Spleen (tissue), 11 donors: Measurements from ENCODE around the gene ATP6V0E1. TPM values are rescaled to one million over a fixed set of nuclear protein-coding genes. Genes with fewer than 3 reads are reported as not detected.

Source experiments
- DNase-seq: peaks from one replicate; pipeline ENCODE4 v3.0.0-alpha.2; 2020
- H3K27ac ChIP-seq, 8 donors: fragments of 200-600 bp; sonication (generic) in 7 of 8; 1 replicate in 4 of 8; 2 replicates in 4 of 8; pipeline versions ENCODE4 v1.5.0 to v1.8.0; 2016 to 2021; ENCODE audit warnings: inconsistent platforms in 4 of 8, mild to moderate bottlenecking in 4 of 8, moderate library complexity in 1 of 8
- H3K27me3 ChIP-seq, 7 donors: fragments of 200-600 bp; sonication (generic) in 6 of 7; replicated peaks in 1 of 7; 1 replicate in 4 of 7; 2 replicates in 3 of 7; pipeline versions ENCODE4 v1.5.0 to v1.8.0; 2016 to 2021; ENCODE audit warnings: inconsistent platforms in 3 of 7, mild to moderate bottlenecking in 1 of 7
- H3K36me3 ChIP-seq, 6 donors: fragments of 200-600 bp; sonication (generic) in 5 of 6; 1 replicate in 4 of 6; 2 replicates in 2 of 6; pipeline versions ENCODE4 v1.5.0 to v1.8.0; 2016 to 2021; ENCODE audit warnings: inconsistent platforms in 2 of 6
- H3K4me1 ChIP-seq, 6 donors: fragments of 200-600 bp; sonication (generic) in 5 of 6; 1 replicate in 3 of 6; 2 replicates in 3 of 6; pipeline versions ENCODE4 v1.5.0 to v1.8.0; 2016 to 2021; ENCODE audit warnings: inconsistent platforms in 3 of 6
- H3K4me3 ChIP-seq, 8 donors: fragments of 200-600 bp; sonication (generic) in 7 of 8; 1 replicate in 4 of 8; 2 replicates in 4 of 8; pipeline versions ENCODE4 v1.5.0 to v1.8.0; 2016 to 2021; ENCODE audit warnings: inconsistent platforms in 4 of 8, mild to moderate bottlenecking in 4 of 8, moderate library complexity in 2 of 8
- H3K9me3 ChIP-seq, 8 donors: fragments of 200-600 bp; sonication (generic) in 7 of 8; 1 replicate in 4 of 8; 2 replicates in 4 of 8; pipeline versions ENCODE4 v1.5.0 to v1.8.0; 2016 to 2021; ENCODE audit warnings: inconsistent platforms in 4 of 8
- CTCF ChIP-seq, 11 experiments: fragments of 200-600 bp in 7 of 11; fragments of 450-650 bp in 4 of 11; sonication (generic) in 4 of 11; IDR thresholded peaks in 8 of 11; conservative IDR thresholded peaks in 3 of 11; 1 replicate in 7 of 11; 2 replicates in 4 of 11; pipeline versions ENCODE4 v1.4.0 to v1.8.0; 2016 to 2021; ENCODE audit warnings: antibody characterized with exemption in 11 of 11, inconsistent platforms in 4 of 11, mild to moderate bottlenecking in 1 of 11
- POLR2A ChIP-seq, 3 donors: fragments of 450-650 bp; IDR thresholded peaks; one replicate each; pipeline ENCODE4 v1.5.1; 2017; ENCODE audit warnings: antibody characterized with exemption in 3 of 3, mild to moderate bottlenecking in 1 of 3
- POLR2AphosphoS5 ChIP-seq, 3 donors: sonication (generic); formaldehyde crosslinking; IDR thresholded peaks; one replicate each; pipeline ENCODE4 v1.5.1; 2017; ENCODE audit warnings: antibody characterized with exemption in 3 of 3
- WGBS, 5 donors: extraction: QIAGEN DNeasy Blood & Tissue Kit in 3 of 5; methylation state at CpG; one replicate each; pipeline versions ENCODE4 v1.1.5 to v1.1.7; 2013 to 2018; 5-methylcytosine and 5-hydroxymethylcytosine counted together
- intact Hi-C: fragments of 100-400 bp; cut with DNase I; formaldehyde crosslinking; loops from one replicate; pipeline ENCODE4 v1.15.0; 2023; ENCODE audit warnings: low total_unique reads
- polyA plus RNA-seq, 3 donors: library from polyadenylated mRNA; stranded (reverse); fragments of 200-250 nt; gene quantifications; one replicate each; pipeline ENCODE4 v1.2.1, GENCODE V29; 2013
- total RNA-seq, 7 donors: library from RNA; depleted of rRNA in 3 of 7; stranded (reverse); fragments of >200 nt in 3 of 7; fragmentation: NEBNext Ultra II Directional in 4 of 7; extraction: Animal tissue kit (Norgen Biotek cat#: 25700) in 4 of 7; gene quantifications; one replicate each; pipeline versions ENCODE4 v1.1.0 to v1.2.1, GENCODE V29; 2016 to 2021
- donor health status: healthy with polysubstance abuse.
- donor health status: DM: no; HTN: no; CAD: no; lungs with moderate emphysema.
- donor health status: DM: no; HTN: no; CAD: no.
- donor health status: Bipolar disorder and iron deficiency.
- donor health status: healthy.
- donor health status: DM: no; HTN: no; CAD: no.
- donor health status: DM: yes; HTN: yes; CAD: no.

The ATP6V0E1 gene
- total and polyA plus RNA-seq, 10 donors, result 185 to 314 (median 212) TPM

DNA sequence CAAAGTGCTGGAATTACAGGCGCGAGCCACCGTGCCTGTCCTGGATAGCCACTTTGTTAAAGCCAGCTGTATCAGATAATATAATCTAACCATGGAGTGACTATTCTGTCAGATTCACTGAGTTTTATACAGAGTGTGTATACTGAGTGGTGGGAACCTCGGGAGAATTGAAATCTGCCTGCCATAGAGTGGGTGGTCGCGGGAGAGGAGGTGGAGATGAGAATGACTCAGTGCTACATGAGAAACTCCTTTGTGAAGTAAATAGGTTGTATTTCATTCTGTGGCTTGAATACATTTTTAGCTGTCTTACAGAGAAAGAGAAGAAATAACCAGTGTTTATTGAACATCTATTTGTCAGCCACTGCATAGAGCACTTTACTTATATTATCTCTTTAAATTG, 26.4 kb downstream of the ATP6V0E1 start:
- Histone ChIP-seq H3K4me1 (peaks cover 9 to 99% (median 76%) of the 10 kb centered on the region in 6 donors), H3K27ac (peak overlapping the region in 4 of 8 donors; percentile 9 to 90 (median 74))
- intact Hi-C loops, result no loop called here

DNA sequence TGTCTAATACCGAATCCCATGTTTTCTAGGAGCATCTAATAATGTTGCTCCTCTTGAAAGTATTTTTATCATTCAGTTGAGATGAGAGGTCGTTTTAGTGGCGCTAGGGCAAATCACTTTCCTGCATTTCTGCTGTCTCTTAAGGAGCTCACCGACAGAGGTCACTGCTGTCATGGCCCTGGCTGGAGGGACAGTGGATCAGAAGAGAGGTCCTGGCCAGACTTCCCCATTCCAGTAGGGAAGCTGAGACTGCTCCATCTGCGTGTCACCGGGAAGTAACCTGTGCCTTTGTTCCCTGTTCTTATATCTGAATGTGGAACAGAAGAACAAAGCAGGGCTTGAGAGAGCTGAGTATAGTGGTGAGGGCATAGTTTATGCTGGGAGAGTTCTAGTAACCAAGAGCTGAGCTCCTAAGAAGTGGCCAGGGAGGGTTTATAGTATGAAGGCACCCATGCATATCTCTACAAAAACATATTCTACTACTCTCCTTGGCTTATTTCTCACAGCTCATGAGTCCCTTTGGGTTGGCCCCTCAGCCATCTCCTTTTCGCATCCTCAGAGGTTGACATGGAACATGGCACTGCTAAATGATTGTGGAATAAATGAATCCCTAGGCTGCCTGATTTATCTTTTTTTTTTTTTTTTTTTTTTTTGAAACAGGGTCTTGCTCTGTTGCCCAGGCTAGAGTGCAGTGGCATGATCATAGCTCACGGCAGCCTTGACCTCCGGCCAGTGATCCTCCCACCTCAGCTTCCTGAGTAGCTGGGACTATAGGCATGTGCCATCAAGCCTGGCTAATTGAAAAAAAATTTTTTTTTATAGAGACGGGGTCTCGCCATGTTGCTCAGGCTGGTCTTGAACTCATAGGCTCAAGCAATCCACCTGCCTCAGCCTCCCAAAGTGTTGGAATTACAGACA, 27.2 kb downstream of the ATP6V0E1 start:
- Histone ChIP-seq H3K9me3 (no peaks in the 10 kb centered on the region), H3K27ac (peak overlapping the region in 4 of 8 donors; percentile 27 to 90 (median 74)), H3K36me3 (peaks cover 0 to 4% (median 0%) of the 10 kb centered on the region in 6 donors), H3K27me3 (no peaks in the 10 kb centered on the region), H3K4me1 (peaks cover 13 to 100% (median 82%) of the 10 kb centered on the region in 6 donors), H3K4me3 (no peak overlapping the region)
- DNase-seq, result no peak
- TF ChIP-seq POLR2A (IDR thresholded peaks at IDR 0.05) (no peak), CTCF (IDR thresholded peaks at IDR 0.05 in 8 of 11, conservative IDR thresholded peaks at IDR 0.05 in 3 of 11) (peak in 8 of 11 experiments; percentile 19 to 41 (median 34)), POLR2AphosphoS5 (IDR thresholded peaks at IDR 0.05) (peak in 1 of 3 donors; percentile 65)
- 70 to 79% (median 71%) methylated on average over 11 of the region's 11 CpGs for WGBS, 5 donors
- intact Hi-C loops, result no loop called here

More for the DNA sequence above, 26.4 kb downstream of the ATP6V0E1 start:
- no peaks in the 10 kb centered on the region for H3K9me3 ChIP-seq
- H3K36me3 ChIP-seq, result peaks cover 0 to 4% (median 0%) of the 10 kb centered on the region in 6 donors
- no peak for DNase-seq
- H3K4me3 ChIP-seq, result no peak overlapping the region
- TF ChIP-seq POLR2A (IDR thresholded peaks at IDR 0.05), result no peak
- no peak for TF ChIP-seq CTCF (IDR thresholded peaks at IDR 0.05 in 8 of 11, conservative IDR thresholded peaks at IDR 0.05 in 3 of 11)
- no peak for TF ChIP-seq POLR2AphosphoS5 (IDR thresholded peaks at IDR 0.05)
- no peaks in the 10 kb centered on the region for H3K27me3 ChIP-seq
- WGBS, 5 donors, result 80 to 89% (median 86%) methylated on average over 6 of the region's 6 CpGs

DNA sequence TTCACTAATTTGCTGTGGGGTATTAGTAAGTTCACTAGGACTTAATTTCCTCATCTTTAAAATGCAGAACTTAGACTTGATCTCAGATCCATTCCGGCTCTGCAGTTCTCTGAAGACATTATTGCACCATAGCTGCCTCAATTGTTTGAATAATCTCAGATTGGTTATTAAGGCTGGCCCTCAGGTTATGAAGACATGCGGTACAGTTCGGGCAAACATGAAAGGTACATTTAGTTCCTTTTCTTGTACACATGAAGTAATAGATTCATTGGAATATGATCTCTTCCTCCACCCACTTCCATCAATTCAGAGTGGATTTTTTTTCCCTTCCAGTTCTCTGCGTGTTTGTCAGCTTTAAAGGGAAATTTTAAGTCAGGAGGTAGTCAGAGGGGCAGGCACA, 28.0 kb downstream of the ATP6V0E1 start:
- intact Hi-C loops, result no loop called here
- TF ChIP-seq POLR2A (IDR thresholded peaks at IDR 0.05) (no peak), CTCF (IDR thresholded peaks at IDR 0.05 in 8 of 11, conservative IDR thresholded peaks at IDR 0.05 in 3 of 11) (no peak), POLR2AphosphoS5 (IDR thresholded peaks at IDR 0.05) (no peak)
- Histone ChIP-seq H3K9me3 (no peaks in the 10 kb centered on the region), H3K27me3 (no peaks in the 10 kb centered on the region), H3K4me3 (no peak overlapping the region), H3K27ac (peak overlapping the region in 4 of 8 donors; percentile 27 to 90 (median 74)), H3K36me3 (peaks cover 0 to 4% (median 0%) of the 10 kb centered on the region in 6 donors), H3K4me1 (peaks cover 12 to 100% (median 87%) of the 10 kb centered on the region in 6 donors)
- DNase-seq, result no peak
- WGBS, 5 donors, result 55 to 82% (median 73%) methylated on average over 4 of the region's 4 CpGs

DNA sequence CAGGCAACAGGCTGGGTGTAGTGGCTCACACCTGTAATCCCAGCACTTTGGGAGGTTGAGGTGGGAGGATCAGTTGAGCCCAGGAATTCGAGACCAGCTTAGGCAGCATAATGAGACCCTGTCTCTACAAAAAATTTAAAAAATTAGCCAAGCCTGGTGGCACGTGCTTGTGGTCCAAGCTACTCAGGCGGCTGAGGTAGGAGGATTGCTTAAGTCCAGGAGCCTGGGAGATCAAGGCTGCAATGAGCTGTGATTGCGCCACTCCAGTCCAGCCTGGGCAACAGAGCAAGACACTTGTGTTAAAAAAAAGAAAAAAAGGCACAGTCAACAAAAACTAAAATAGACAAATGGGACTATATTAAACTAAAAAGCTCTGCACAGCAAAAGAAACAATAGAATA, 29.3 kb downstream of the ATP6V0E1 start:
- intact Hi-C loops, result no loop called here
- no peak overlapping the region for H3K4me3 ChIP-seq
- peaks cover 0 to 4% (median 0%) of the 10 kb centered on the region in 6 donors for H3K36me3 ChIP-seq
- WGBS, 5 donors, result 61 to 86% (median 81%) methylated on average over 4 of the region's 4 CpGs
- H3K27ac ChIP-seq, result peak overlapping the region in 4 of 8 donors; percentile 27 to 90 (median 82)
- H3K4me1 ChIP-seq, result peaks cover 11 to 100% (median 85%) of the 10 kb centered on the region in 6 donors
- TF ChIP-seq POLR2AphosphoS5 (IDR thresholded peaks at IDR 0.05) (peak in 1 of 3 donors; percentile 64), POLR2A (IDR thresholded peaks at IDR 0.05) (no peak)
- no peaks in the 10 kb centered on the region for H3K9me3 ChIP-seq
- peak; percentile 79 for DNase-seq
- H3K27me3 ChIP-seq, result no peaks in the 10 kb centered on the region
